SU-DHL-6 (cell line): ENCODE measurements around the gene DIPK1B.

ENCODE experiments used
- CTCF ChIP-seq: fragments of 200-600 bp; sonication (generic); IDR thresholded peaks from one replicate; pipeline ENCODE4 v1.5.1; 2017; ENCODE audit warnings: antibody characterized with exemption, mild to moderate bottlenecking, low read length, moderate library complexity; ENCODE audit not compliant: insufficient read depth, poor library complexity, severe bottlenecking
- EZH2phosphoT487 ChIP-seq: fragments of 200-600 bp; sonication (generic), shearing (Covaris generic); conservative IDR thresholded peaks from 2 replicates; pipeline ENCODE4 v1.6.1; 2018; ENCODE audit warnings: mild to moderate bottlenecking, antibody characterized with exemption, low read length, moderate library complexity, mixed read lengths

- no peak for TF ChIP-seq CTCF
- TF ChIP-seq EZH2phosphoT487: no peak
Observed at GRCh38 chr9:136671254-136671614, 41.1 kb upstream of the DIPK1B start.
